ENCODE results near the gene RPTOR. TPM values are rescaled to one million over a fixed set of nuclear protein-coding genes. Genes with fewer than 3 reads are reported as not detected.

Gene RPTOR
- total RNA-seq, 1 donor = 29.8 TPM

DNA sequence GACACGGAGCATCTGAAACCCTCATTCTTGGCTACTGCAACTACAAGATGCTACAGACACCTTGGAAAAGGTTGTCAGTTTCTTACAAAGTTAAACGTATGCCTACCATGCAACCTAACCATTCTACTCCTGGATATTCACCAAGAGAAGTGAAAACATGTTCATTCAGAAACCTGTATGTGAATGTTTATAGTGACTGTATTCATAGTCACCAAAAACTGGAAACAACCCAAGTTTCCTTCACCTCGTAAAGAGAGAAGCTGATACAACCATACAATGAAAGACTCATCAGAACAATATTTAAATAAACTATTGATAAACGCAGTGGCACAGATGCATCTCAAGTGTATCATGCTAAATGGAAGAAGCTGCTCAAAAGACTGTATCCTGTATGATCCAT lies 391.6 kb downstream of the RPTOR start:
- Histone ChIP-seq H3K4me3 (ENCODE audit: low read length) (no peak overlapping the region), H3K9me3 (ENCODE audit: low read depth, low read length) (no peaks in the 10 kb centered on the region), H3K4me1 (ENCODE audit: insufficient read depth, low read length) (peaks cover 33% of the 10 kb centered on the region), H3K27me3 (ENCODE audit: insufficient read depth, low read length) (no peaks in the 10 kb centered on the region)

DNA sequence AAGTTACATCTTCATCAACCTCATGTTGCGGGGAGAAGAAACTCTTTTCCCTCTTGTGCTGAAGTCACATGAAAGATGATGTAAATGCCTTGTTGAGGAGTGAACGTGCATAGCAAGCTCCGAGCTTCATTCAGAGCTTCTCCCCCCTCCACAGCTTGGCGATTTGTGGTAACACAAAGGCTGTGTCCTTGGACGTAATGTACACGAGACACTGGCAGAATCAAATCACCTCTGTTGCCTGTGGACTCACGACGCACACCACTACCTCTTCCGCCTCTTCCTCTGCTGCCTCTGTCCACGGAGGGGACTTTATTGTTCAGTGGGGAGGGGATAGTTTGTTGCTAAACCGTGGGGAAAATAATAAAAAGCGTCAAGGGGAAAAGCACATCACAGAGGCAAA lies 392.1 kb downstream of the RPTOR start:
- no peak overlapping the region for H3K4me3 ChIP-seq (ENCODE audit: low read length)
- no peaks in the 10 kb centered on the region for H3K9me3 ChIP-seq (ENCODE audit: low read depth, low read length)
- H3K4me1 ChIP-seq (ENCODE audit: insufficient read depth, low read length) = peaks cover 35% of the 10 kb centered on the region
- no peaks in the 10 kb centered on the region for H3K27me3 ChIP-seq (ENCODE audit: insufficient read depth, low read length)

DNA sequence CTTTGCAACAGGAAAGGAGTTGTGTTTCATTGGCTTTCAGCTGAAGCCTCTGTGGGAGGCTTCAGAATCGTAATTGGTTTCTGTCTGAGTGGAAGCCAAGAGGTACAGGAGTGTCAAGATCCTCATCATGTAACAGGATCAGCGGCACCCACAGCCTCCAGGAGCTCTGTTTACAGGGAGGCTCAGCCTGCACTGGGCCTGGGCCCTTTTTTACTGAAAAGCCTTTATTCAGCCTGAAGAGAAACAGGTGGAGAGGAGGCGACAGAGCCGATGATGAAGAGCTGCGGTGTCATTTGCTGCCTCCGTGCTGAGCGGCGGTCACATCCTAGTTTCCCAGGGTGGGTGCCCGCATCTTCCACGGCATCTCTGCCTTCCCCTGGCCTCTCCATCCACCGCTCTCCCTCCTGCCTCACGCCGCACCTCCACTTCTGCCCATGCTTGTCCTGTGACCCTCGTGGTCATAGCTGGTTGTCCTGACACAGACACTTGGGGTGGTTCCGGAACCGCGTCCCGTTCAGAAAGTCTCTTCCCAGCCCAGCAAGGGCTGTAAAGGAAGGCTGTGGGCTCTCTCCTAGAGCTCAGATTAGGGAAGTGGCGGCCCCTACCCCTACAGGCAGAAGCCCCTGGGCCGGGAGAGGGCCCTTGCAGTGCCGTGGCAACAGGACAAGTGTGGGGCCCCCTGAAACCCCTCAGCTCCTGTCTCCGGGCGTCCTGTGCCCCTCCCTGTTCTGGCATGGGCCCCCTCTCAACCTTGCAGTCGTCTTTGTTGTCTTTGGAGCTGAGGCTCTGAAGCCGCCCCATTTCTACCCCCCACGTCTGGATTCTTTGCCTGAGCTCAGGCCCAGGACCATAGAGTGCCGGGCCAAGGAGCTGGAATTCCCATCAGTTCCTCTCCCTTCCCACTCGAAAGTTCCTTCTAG lies 393.1 kb downstream of the RPTOR start:
- peaks cover 35% of the 10 kb centered on the region for H3K4me1 ChIP-seq (ENCODE audit: insufficient read depth, low read length)
- H3K27me3 ChIP-seq (ENCODE audit: insufficient read depth, low read length) = no peaks in the 10 kb centered on the region

DNA sequence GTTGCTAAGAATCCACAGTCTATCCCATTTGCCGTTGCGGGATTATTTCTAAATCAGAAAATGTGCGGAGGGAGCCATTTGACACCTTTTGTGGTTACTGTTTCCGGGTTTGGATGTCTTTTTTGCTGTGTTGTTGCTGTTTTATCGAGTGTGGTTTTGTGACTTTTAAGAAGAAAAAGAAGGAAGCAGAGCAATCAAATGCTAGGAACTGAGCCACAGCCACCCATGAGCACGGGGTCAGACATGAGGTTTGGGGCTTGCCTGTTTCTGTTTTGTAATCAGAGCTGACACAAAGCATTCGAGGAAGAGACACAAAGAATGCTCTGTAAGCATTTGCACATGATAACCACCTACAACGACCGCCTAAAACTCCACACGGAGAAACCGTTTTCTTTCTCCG lies 393.9 kb downstream of the RPTOR start:
- no peaks in the 10 kb centered on the region for H3K9me3 ChIP-seq (ENCODE audit: low read depth, low read length)
- no peak overlapping the region for H3K4me3 ChIP-seq (ENCODE audit: low read length)
- H3K4me1 ChIP-seq (ENCODE audit: insufficient read depth, low read length) = peaks cover 35% of the 10 kb centered on the region
- H3K27me3 ChIP-seq (ENCODE audit: insufficient read depth, low read length) = no peaks in the 10 kb centered on the region

More for the DNA sequence above, 393.1 kb downstream of the RPTOR start:
- Histone ChIP-seq H3K4me3 (ENCODE audit: low read length) (no peak overlapping the region), H3K9me3 (ENCODE audit: low read depth, low read length) (no peaks in the 10 kb centered on the region)

DNA sequence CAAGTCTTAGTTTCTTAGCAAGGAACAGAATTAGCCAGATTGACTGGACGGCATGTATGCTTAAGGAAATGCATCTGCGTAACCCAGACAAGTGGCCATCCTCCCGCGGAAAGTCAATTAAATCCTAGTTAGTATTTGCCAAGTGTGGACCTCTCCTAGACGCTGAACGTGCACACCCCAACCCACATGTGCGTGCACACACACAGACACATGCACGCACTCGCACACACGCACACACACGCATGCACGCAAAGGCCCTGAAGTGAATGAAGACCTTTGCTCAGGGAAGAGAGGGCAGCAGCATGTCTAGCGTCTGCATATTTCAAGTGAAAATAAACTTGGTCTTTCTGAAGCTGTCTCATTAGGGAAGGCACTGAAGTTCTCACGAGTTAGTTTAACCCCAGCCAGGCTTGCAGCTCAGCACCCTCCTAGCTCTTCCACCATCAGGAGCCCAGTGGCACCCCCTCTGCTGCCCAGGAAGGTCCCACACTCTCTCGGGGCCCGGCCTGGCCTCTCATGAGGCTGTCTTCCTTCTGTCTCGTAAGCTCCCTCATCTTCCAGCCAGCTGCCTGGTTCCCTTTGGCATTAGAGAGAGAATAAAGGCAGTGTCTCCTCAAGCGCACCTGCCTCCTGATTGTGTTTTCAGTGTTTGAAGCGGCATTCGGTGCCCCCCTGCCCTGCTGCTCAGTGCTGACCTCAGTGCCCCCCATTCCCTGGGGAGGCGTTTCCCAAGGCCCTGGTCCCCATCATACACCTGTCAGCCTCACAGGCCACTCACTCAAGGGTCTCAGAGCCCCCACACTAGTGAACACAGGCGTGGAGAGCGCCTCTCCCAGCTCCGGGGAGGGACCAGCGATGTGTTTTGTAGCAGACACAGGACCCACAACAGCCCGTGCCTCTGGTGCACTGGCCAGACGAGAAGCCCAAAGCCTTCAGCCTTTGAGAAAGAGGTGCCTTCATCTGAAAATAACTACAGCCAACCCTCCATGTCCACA lies 394.8 kb downstream of the RPTOR start:
- H3K9me3 ChIP-seq (ENCODE audit: low read depth, low read length) = no peaks in the 10 kb centered on the region
- H3K27me3 ChIP-seq (ENCODE audit: insufficient read depth, low read length) = no peaks in the 10 kb centered on the region
- no peak overlapping the region for H3K4me3 ChIP-seq (ENCODE audit: low read length)
- peaks cover 35% of the 10 kb centered on the region for H3K4me1 ChIP-seq (ENCODE audit: insufficient read depth, low read length)

DNA sequence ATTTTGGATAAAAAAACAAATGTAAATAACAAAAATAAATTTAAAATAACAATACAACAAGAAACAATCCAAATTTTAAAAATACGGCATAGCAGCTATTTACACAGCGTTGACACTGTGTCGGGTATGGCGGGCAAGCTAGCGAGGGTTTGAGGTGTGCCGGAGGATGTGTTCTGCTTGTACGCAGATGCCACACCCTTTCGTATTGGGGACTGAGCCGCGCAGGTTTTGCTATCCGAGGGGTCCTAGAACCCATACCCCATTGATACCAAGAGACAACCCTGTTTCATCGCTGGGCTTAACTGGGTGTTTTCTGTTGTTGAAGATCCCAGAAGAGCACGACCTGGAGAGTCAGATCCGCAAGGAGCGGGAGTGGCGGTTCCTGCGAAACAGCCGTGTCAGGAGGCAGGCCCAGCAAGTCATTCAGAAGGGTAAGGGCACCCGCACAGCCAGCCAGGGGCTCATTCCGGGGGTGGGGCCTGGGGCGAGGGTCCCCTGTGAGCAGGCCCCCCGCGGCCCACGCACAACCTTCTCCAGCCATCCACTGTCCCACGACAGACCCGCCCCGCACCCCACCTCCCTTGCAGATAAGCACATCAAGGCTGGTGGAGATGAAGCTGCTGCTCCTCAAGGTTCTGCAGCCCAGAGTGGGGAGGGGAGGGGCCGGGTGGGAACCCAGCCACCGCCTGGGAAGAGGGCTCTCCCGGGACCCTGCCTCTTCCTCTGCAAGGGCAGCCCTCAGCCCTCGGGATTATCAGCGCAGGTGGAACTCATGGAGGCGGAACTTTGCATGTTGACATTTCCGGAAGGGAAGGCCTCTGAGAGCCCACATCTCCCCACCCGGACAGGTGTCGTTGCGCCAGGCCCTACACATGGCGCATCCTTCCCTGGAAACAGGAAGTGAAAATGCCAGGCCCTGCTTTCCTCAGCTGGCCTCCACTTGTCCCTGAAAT lies 395.8 kb downstream of the RPTOR start:
- H3K9me3 ChIP-seq (ENCODE audit: low read depth, low read length) = no peaks in the 10 kb centered on the region
- peaks cover 35% of the 10 kb centered on the region for H3K4me1 ChIP-seq (ENCODE audit: insufficient read depth, low read length)
- H3K4me3 ChIP-seq (ENCODE audit: low read length) = no peak overlapping the region
- H3K27me3 ChIP-seq (ENCODE audit: insufficient read depth, low read length) = no peaks in the 10 kb centered on the region

DNA sequence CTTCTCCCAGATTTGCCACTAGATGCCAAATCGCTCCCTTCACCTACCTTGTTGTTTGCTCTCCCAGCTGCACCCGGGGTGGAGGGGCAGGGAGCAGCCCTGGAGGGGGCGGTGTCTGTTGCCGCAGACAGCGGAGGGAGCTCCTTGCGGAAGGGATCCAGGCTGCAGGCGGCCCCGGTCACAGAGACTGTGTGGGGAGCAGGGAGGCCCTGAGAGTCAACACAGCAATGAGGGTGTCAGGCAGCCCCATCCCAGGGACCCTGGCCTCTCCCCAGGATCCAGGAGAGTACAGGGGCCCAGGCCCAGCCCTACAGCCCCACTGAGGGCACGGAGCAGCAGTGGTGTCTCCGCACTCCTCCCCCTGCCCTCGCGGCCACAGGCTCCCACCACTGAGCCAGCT lies 396.5 kb downstream of the RPTOR start:
- Histone ChIP-seq H3K27me3 (ENCODE audit: insufficient read depth, low read length) (no peaks in the 10 kb centered on the region), H3K9me3 (ENCODE audit: low read depth, low read length) (no peaks in the 10 kb centered on the region), H3K4me3 (ENCODE audit: low read length) (no peak overlapping the region), H3K4me1 (ENCODE audit: insufficient read depth, low read length) (peaks cover 35% of the 10 kb centered on the region)

DNA sequence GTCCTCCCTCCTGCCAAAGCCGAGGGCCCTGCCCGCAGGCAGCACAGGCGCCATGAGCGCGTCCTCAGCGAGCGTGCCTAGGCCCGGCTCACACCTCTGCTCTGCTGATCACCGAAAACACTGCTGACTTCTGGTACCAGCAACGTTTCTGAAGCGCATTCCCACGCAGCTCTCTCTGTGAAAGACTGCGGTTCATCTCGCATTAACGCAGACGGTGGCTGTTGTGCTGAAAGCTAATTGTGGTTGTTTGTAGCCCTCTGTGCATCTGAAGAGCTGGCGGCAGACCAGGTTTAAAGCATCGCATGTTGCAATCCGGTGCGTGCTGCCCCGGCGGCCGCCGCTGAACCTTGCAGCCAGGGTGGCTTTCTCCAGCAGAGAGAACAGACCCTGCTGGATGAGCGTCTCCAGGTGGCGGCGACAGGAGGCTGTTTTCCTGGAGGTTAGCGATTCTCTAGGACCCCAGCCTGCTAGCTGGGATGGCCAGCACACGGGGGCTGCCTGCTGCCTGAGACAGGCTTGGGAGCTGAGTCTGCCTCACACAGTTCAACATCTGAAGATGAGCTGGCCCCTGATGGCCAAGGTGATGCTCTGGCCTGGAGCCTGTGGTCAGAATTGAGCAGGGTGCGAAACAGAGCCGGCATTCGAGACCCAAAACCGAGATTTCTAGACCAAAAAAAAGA lies 397.2 kb downstream of the RPTOR start:
- H3K27me3 ChIP-seq (ENCODE audit: insufficient read depth, low read length) = no peaks in the 10 kb centered on the region
- no peaks in the 10 kb centered on the region for H3K9me3 ChIP-seq (ENCODE audit: low read depth, low read length)
- H3K4me3 ChIP-seq (ENCODE audit: low read length) = no peak overlapping the region
- H3K4me1 ChIP-seq (ENCODE audit: insufficient read depth, low read length) = peaks cover 35% of the 10 kb centered on the region

DNA sequence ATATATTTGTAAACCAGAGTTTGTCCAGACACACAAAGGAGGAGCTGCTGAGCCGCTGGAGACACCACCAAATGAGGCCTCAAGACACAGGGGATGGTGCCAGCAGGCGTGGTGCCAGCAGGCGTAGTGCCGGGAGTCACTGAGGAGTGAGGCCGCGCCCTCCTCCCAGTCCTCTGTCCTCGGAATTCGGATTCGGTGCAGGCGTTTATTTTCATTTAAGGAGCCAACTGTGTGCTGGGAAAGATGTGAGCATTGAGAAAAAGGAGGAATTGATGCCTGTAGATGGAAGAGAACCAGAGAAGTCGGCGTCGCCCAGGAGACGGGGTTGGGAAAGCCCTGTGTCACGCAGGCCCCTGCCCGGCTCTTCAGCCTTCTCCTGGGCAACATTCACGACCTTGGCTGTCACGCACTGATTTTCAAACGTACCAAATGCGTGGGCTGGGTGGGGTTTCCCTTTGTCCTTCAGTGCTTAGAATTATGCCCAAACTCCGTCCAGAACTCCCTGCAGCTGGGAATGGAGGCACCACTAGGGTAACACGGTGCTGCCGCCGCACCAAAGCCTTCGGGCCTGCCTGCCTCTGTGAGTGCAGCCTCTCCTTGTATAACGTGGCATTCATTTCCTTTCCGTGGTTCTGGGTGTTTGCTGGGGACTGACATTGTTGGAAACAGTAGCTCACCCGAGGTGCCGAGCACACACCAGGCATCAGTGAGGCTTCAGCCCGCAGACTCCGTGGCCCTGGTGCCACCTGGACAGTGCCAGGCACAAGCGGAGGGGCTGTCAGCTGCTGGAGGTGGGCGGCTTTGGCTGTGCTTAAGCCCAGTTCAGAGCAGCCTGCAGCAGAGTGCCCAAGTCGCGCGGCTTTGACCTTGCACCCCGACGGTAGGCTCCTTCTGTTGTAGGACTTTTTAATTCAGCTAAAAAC lies 398.0 kb downstream of the RPTOR start:
- no peaks in the 10 kb centered on the region for H3K9me3 ChIP-seq (ENCODE audit: low read depth, low read length)
- peaks cover 34% of the 10 kb centered on the region for H3K4me1 ChIP-seq (ENCODE audit: insufficient read depth, low read length)
- no peaks in the 10 kb centered on the region for H3K27me3 ChIP-seq (ENCODE audit: insufficient read depth, low read length)
- H3K4me3 ChIP-seq (ENCODE audit: low read length) = no peak overlapping the region

DNA sequence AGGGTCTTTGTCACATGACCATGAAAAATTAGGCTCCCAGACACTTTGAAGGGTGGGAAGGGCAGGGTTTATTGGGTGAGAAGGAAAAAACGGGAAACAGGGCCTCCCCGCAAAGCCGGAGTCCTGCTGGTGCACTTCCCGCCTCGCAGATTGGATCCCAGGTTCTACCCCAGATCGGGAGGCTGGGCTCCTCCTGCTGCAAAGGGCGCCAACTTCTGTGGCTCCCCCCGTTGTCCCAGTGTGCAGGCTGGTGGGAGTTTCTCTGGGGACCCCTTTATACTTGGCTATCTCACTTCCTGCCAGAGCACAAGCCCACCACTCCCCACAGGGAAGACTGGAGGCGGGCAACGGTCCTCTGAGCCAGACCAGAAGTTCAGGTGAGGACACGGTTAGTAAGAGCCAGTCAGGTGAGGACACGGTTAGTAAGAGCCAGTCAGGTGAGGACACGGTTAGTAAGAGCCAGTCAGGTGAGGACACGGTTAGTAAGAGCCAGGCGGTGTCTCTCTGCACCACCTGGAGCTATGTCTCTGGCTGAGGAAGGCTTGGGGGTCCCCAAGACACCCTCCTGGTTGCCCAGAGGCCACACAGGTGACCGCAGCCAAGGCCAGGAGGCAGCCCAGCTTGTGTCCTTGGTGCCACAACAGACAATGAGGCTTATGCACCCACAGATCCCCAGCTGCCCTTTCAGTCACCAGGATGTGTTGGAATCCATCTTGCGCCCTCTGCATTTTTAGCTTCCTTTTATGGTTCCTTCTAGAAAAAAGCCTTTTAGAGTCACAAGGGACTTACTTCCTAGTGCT lies 398.9 kb downstream of the RPTOR start:
- Histone ChIP-seq H3K4me3 (ENCODE audit: low read length) (no peak overlapping the region), H3K9me3 (ENCODE audit: low read depth, low read length) (no peaks in the 10 kb centered on the region), H3K27me3 (ENCODE audit: insufficient read depth, low read length) (no peaks in the 10 kb centered on the region), H3K4me1 (ENCODE audit: insufficient read depth, low read length) (peaks cover 26% of the 10 kb centered on the region)

DNA sequence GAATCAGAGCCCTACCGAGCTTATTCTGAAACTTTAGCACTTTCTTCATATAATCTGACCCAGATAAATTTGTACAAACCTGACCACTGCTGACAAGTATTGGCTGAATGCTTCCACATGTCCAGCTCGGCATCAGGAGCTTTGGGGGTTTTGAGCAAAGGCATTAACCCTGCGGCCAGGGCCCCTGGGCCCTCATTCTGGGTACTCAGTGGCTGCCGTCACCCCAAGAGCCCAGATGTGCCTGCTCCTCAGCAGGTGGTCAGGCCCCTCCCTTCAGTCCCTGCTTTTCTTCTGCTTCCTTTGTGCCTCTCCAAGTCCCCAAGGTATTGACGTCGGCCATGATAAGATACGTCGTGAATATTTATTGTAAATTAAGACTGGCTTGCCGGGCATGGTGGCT lies 399.7 kb downstream of the RPTOR start:
- H3K4me3 ChIP-seq (ENCODE audit: low read length) = no peak overlapping the region
- H3K4me1 ChIP-seq (ENCODE audit: insufficient read depth, low read length) = peaks cover 18% of the 10 kb centered on the region
- H3K27me3 ChIP-seq (ENCODE audit: insufficient read depth, low read length) = no peaks in the 10 kb centered on the region
- no peaks in the 10 kb centered on the region for H3K9me3 ChIP-seq (ENCODE audit: low read depth, low read length)

DNA sequence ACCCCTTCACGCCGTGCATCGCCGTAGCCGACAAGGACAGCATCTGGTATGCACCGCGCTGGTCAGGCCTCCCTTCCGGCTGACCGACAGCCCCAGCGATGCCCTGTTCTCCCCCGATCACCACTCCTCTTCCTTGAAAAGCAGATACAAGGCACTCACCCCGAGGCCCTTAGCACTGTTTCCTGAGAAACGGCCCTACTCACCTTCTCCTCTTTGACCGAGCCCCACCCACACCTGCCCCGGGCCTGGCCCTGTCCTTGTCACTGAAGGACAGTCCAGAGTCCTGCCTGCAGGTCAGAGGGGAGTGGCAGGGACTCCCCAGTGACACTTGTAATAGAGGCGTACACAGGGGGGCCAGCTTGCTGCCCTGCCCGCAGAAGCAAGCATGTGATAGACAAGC lies 401.1 kb downstream of the RPTOR start:
- no peak overlapping the region for H3K4me3 ChIP-seq (ENCODE audit: low read length)
- no peaks in the 10 kb centered on the region for H3K9me3 ChIP-seq (ENCODE audit: low read depth, low read length)
- H3K27me3 ChIP-seq (ENCODE audit: insufficient read depth, low read length) = no peaks in the 10 kb centered on the region
- H3K4me1 ChIP-seq (ENCODE audit: insufficient read depth, low read length) = peaks cover 7% of the 10 kb centered on the region
